Activated CD4-positive, CD25-positive, alpha-beta regulatory T cell treated with anti-CD3 and anti-CD28 coated beads, Interleukin-2, amount 50 U/mL, for 24 hours (primary cell): ENCODE measurements around the gene MYEF2.

Source experiments
- ATAC-seq, 2 donors: fragments of 150-1000 bp; cut with Tn5 transposase; one replicate each; pipeline ENCODE4 v1.10.0; 2021; ENCODE audit warnings: mild to moderate bottlenecking in 1 of 2, moderate library complexity in 1 of 2

The MYEF2 gene

GRCh38 chr15:48144889-48145288 lies 33.2 kb downstream of the MYEF2 start:
- ATAC-seq, result no peak

GRCh38 chr15:48143856-48144255 lies 34.2 kb downstream of the MYEF2 start:
- ATAC-seq, result no peak

DNA sequence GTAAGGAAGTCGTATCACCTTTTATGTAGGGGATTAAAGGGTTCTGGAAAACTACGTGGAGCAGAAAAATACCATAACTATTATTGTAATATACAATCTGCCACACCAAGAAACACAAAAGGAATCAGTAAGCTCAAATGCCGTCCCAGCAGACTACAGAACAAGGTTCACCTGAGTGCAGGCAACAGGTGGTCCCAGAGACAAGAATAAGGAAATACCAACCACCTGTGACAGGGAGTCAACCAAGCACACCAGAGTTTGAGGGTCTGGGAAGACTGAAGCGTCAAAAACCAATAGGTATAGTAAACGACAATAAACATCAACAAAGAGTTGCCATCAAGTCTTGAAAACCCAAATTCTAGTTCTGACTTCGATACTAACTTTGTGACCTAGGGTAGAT lies 45.2 kb downstream of the MYEF2 start:
- ATAC-seq, result no peak

DNA sequence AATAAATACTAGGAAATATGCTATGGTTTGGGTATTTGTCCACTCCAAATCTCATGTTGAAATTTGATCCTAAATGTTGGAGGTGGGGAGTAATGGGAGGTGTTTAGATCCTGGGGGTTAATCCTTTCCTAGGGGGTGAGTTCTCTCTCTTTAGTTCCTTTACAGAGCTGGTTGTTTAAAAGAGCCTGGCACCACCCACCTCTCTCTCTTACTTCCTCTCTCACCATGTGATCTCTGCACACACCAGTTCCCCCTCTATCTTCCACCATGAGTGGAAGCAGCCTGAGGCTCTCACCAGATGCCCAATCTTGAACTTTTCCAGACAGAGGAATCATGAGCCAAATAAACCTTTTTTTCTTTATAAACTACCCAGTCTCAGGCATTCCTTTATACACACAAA lies 46.8 kb downstream of the MYEF2 start:
- ATAC-seq, result no peak

DNA sequence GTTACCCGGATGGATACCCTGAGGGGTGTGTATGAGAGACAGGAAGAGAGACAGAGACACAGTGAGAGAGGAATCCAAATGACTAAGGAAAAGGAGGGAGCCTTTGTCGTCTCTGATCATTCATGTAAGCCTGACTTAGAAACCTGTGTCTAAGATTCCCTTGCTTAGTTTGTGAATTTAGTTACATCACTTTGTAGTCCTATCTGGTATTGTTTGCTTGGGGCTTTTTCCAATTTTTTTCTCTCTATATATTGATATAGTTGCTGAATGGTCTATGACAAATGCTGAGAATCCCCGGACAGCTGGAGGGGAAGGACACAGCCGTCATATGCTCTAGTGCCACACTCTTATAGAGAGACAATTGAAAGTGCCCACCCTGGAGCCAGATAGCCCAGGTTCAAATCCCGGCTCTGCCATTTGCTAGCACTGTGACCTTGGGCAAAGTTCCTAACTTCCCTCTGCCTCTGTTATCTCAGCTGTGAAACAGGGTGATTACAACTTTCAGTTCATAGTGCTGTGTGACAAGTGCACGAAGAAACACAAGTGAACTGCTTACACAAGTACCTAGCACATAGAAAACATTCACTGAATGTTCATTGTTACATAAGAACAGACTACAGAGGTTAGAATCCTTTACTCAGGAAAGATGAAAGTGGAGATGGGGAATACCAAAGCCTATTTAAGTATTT lies 51.3 kb downstream of the MYEF2 start:
- ATAC-seq, result no peak

GRCh38 chr15:48121849-48122248 lies 56.2 kb downstream of the MYEF2 start:
- ATAC-seq, result no peak

- ATAC-seq, result no peak
These were observed 57.4 kb downstream of the MYEF2 start, which contains the start of gene SLC24A5 for GRCh38 chr15:48120745-48121144. TSS of gene SLC24A5 (plus strand) at chr15:48120990. CDS start at chr15:48121045, 55 bp downstream.

DNA sequence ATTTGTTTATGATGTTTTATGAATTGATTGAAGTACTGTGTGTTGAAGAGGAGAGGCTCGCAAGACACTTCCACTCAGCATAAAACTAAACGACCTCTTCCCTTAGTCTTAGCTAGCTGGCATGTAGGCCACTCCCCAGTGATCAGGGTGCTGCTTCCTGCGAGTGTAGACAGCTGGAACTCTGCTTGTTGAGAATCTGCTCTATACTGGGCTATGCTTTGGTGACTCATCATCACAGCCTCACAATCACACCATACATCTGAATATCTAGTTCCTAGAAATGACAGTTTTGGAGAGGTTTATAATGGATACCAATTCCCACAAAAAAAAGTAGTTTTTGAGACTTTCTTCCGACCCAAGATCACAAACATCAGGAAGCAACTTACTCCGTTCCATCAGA lies 58.8 kb downstream of the MYEF2 start:
- ATAC-seq, result no peak

DNA sequence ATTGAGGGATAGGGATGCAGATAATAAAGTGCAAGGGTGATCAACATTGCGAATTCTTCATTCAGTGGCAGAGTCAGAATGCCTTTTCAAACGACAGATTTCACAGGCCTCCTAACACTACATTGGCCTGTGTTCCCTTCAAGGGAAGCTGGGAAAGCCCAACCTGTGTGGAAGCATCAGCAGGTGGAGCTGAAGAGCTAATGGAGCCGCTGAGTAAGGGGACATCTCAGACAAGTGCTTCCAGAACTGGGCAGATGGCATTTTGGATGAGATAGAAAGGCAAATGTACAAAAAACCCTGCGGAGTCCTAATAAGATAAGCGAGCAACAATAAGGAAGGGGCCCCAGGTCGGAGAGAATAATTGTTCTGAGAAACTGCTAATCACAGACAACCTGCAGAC lies 65.9 kb downstream of the MYEF2 start:
- no peak for ATAC-seq

DNA sequence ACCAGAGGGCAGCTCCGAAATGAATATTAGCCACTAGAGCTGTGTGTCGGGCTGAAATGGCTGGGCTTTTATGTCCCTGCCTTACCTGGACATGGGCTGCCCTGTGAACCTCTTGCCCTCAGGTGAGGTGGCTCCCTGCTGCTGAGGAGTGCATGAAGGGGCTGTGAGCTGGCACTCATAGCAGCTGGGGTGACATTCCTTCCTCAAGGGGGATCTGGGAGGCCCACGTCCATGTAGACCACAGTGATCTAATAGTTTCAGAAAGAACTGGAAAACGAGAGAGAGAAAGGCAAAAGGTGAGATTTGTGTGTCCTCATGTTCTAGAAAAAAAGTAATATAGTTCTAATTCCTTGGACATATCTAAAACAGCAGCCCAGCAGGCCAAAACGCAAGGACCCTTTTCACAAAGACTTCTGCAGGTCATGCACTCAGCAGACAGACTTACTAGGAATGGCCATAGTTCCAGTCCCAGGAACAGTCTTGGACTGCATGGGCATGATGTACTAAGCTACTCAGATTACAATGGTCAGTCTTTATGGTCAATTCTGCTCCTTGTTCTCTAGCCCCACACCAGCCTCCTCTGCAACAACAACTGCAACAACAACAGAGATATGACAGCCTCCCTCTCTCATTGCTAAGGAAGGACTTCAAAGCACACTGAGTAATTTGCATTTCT lies 68.1 kb downstream of the MYEF2 start:
- ATAC-seq, result no peak

DNA sequence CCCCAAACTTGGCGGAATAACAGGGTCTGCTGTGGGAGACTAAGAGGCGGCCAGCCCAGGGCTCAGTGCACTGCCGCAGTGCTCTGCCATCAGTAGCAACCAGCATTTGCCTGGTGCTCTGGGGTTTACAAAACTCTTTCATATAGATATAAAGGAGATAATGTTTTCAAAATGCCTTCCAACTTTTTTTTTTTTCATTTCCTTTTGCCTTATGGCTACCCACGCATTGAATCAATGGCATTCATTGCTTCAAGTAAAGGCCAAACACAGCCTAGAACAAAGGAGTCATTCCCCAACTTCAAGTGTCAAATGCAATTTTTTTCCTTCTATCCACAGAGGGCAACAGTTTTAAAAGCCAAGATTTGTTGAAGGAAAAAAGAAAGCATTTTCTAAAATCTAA lies 68.9 kb downstream of the MYEF2 start:
- no peak for ATAC-seq

DNA sequence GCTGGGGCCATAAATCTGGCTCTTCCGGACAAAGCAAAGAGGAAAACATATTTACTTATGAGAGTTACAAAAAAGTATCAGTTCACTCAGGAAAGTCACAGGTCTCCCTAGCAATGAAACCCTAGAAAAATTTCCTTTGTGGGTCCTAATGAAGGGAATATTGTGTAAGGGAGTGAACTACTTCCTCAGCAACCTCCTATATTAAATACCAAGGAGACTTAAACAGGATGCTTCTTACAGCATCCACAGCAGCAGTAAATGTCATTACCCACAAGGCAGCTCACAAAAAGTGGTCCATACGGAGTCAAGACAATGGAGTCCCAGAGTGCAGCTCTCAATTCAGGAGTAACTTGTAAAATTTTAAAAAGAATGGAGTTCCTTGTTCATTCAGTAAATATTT lies 72.2 kb downstream of the MYEF2 start:
- no peak for ATAC-seq

DNA sequence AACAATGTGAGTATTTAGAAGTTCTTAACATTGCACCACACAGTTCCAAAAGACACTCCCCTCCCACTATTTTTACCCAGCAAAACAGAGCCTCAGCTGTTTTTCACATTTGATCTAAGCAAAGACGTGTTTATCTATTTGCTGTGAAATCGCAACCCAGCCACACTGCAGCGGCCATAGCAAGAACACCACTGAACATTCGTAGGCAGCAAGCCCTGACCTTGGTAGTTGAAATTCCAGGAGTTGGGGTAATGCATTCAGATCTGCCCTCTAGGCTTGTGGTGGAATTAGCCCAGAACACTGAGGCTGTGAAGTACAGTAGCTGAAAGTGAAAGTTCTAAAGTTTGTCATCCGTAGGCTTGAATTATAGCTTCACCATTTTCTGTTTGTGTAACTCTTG lies 74.4 kb downstream of the MYEF2 start:
- ATAC-seq, result no peak

DNA sequence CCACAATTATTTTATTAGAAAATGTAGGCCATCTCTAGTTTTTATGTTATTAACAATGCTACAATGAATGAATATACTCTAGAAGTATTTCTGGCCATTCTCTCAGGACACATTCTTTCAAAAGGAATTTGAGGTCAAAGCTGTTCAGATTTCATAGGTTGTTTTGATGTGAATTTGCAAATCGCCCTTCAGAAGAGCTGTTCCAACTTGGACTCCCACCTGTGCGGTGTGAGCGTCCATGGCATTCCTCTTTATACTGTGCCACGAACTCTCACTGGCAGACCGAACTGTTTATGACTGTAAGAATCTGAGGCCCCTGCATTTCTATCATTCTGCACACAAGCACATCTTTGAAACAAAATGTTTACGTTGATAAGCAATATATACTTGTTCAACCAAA lies 75.9 kb downstream of the MYEF2 start:
- ATAC-seq, result no peak

- no peak for ATAC-seq
These were observed 76.6 kb downstream of the MYEF2 start for GRCh38 chr15:48101376-48101961.

- no peak for ATAC-seq
These were observed 80.8 kb downstream of the MYEF2 start for GRCh38 chr15:48097264-48097663.

- ATAC-seq, result no peak
These were observed 81.3 kb downstream of the MYEF2 start for GRCh38 chr15:48096813-48097212.

DNA sequence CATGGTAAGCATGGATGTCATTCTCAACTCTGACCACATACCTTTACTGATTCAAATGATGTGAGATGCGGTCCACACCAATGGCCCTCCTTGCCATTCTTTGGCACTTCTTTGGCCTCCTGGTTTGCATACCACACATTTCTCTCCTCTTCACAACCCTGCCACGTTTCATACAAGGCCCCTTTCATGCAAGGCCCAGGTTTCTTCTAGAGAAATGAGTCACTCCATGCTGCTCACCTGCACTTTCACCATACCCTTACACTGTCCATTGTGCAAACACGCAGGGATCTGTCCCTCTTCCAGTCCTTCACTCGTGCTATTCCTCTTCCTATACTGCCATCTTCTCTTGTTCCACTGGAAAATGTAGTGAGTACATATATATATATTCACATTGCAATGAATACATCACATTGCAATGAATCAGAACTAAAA lies 81.7 kb downstream of the MYEF2 start:
- no peak for ATAC-seq

DNA sequence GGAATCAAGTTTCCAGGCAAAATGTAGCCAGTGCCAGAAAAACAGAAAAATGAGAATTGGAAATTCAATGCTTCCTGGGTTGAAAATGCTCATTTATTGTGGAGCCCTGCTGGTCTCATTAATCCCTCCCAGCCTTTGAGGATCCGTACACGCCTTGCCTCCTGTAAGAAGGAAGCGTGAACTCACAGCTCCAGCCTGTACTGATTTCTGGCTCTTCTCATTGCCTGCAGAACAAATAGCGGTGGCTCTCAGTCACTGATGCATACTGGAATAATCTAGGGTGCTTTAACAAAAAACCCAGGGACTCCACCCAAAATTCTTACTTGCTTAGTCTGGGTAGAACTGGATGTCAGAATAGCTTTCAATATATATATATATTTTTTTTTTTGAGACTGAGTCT lies 86.6 kb downstream of the MYEF2 start:
- no peak for ATAC-seq

DNA sequence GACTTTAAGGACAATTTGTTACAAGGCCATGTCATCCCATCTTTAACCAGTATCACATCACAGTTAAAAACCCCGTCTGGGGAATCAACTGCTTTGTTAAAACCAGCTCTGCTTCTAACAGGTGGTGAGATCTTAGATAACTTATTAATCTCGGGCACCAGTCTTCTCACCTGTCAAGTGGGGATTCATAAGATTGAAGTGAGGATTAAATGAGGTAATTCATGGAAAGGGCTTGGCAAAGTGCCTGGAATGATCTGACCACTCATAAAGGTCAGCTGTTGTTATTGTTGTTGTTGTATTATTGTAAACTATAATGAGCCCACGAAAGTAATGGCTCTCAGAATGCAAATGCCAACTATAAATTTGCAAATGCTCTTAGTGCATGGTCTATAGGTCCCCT lies 87.4 kb downstream of the MYEF2 start:
- no peak for ATAC-seq

- ATAC-seq, result no peak
These were observed 88.0 kb downstream of the MYEF2 start for GRCh38 chr15:48090115-48090514.

GRCh38 chr15:48089702-48090101 lies 88.4 kb downstream of the MYEF2 start:
- ATAC-seq, result no peak

GRCh38 chr15:48087844-48088243 lies 90.3 kb downstream of the MYEF2 start:
- no peak for ATAC-seq

- no peak for ATAC-seq
These were observed 91.5 kb downstream of the MYEF2 start for GRCh38 chr15:48086576-48086975.
